HG03432 (cell line): ENCODE results near the gene MST1.

Experiments used
- ATAC-seq: cut with Tn5 transposase; IDR thresholded peaks from one replicate; pipeline ENCODE4 v1.9.1; 2021; ENCODE audit warnings: mild to moderate bottlenecking, moderate library complexity; ENCODE audit not compliant: unreplicated experiment

The MST1 gene

DNA sequence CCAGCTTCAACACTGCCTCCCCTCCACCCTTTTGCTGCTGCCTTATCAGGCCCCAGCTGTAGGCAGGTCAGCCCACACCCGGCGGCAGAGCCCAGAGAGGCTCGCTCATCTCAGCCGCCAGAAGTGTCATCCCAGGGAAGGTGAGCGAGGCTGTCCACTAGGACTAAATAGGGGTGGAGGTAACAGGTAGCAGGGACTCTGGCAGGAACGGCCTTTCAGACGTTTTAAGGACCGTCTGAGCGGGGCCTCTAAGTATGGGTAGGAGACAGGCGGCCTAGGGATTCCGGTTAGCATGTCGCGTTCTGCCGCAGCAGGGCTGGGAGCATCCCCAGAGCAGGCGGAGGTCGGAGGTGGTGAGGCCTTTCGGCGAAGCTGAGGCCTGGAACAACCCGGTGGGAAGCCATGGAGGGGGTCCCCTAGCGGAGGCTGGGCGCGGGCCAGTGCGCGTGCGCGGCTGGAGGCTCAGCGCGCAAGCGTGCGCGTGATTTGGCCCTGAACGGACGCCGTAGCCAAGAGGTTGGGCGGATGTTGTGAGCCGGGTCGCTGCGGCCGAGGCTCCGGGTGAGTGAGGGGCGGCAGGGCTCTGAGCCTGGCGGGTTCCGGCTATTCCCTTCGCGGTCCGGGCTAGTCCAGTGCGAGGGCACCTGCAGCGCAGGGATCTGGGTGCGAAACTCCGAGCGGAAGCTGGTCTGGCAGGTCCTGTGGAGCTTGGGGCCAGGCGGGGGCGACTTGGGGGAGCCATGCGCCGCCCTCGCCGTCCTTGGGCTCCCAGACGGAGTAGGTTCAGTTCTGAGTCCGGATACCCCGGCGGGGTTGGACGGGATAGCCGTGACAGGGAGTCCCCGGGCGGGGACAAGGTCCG, at the start of gene MST1, which contains the start of gene RNF123:
TSS of gene MST1 (minus strand) at position 429 of the 862 bp plus-strand sequence. CDS start 783 bp downstream, outside the sequence.
TSS of gene RNF123 (plus strand) at position 512 of the 862 bp plus-strand sequence. CDS start 1,609 bp downstream, outside the sequence.
- peak; percentile 67 for ATAC-seq

- no peak for ATAC-seq
These were observed 48.9 kb upstream of the MST1 start for GRCh38 chr3:49738067-49738713.

DNA sequence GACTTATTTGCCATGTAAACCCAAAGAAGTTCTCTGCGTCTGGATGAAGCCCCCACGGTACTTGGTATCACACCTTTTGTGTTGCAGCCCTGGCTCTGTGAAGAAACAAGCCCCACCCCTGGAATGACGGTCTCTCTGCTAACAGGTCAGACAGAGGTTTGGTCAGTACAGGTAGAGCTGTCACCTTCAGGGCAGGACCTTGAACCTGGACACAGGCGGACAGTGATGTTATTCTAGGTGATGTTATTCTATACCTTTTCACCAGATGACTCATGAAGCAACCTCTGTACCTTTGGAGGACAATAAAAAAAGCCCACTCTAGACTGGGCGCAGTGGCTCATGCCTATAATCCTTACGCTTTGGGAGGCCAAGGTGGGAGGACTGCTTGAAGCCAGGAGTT, 45.5 kb upstream of the MST1 start:
- ATAC-seq = no peak

- ATAC-seq = no peak
These were observed 44.3 kb upstream of the MST1 start for GRCh38 chr3:49733551-49733950.

GRCh38 chr3:49732597-49732996, 43.3 kb upstream of the MST1 start:
- no peak for ATAC-seq

GRCh38 chr3:49729966-49730609, 40.8 kb upstream of the MST1 start:
- no peak for ATAC-seq

- ATAC-seq = no peak
These were observed 38.7 kb upstream of the MST1 start for GRCh38 chr3:49727924-49728361.

DNA sequence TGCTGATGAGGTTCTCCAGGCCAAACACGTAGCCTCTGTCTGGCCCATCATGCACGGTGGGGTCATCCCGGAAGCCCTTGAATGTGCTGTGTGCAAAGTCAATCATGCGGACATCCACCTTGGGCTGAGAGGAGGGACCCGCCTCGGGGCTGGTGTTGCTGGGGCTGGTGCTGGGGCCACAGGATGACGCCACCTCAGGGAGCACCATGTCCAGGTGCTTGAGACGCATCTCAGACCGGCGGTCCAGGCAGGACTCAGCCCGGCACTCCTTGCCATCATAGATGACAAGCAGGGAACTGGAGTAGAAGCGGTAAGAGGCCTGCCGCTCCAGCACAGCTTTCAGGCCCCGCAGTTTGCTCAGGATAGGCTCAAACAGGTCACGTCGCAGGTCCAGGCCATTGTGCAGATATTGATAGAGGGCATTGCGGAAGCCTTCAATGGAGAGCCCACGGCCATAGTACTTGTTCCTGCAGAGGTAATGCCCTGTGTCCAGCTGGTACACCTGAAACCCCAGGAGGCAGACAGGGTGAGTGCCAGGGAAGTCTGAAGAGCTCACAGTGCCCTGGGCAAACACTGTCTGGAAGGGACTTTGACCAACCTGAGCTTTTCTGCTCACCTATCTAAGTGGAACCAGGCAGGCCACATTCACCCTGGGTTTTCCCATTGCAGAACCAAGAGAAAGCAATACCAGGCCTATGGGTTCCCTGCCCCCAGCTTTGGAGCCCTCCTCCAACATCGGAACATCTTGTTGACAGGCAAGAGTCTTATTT, 38.1 kb upstream of the MST1 start:
- ATAC-seq = no peak

DNA sequence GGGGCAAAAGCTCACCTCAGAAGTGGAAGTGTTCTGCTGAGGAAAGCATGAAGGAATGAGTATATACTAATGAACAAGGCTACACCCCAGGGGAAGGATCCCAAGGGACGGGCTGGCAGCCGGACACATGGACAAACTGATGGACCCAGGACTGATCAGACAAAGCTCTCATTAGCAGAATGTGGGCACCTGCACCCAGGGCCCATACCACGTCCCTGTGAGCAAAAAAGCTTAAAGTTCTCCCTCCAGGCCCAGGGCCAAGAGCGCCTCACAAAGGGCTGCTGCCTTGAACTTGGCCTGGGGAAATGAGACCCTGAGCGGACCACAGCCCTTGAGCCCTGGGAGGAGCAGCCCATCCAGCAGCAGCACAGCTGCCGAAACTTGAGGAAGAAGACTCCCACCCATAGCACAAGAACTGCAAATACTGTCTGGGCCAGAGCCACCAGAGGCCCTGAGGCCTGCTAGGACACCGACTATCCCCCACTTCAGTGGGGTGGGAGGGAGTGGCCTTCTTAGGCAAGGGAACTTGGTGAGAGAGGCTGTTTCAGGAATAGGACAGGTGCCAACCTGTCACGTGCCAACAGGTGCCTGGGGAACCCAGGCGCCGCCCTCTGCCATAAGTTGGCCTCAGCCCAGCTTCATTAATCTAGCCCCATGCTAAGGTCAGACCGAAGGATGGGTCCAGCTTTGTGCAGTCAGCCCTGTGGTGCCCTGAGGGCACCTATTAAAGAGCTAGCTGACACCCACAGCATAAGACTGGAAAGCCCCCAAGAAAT, 36.8 kb upstream of the MST1 start:
- no peak for ATAC-seq

GRCh38 chr3:49724586-49724985, 35.3 kb upstream of the MST1 start:
- no peak for ATAC-seq

DNA sequence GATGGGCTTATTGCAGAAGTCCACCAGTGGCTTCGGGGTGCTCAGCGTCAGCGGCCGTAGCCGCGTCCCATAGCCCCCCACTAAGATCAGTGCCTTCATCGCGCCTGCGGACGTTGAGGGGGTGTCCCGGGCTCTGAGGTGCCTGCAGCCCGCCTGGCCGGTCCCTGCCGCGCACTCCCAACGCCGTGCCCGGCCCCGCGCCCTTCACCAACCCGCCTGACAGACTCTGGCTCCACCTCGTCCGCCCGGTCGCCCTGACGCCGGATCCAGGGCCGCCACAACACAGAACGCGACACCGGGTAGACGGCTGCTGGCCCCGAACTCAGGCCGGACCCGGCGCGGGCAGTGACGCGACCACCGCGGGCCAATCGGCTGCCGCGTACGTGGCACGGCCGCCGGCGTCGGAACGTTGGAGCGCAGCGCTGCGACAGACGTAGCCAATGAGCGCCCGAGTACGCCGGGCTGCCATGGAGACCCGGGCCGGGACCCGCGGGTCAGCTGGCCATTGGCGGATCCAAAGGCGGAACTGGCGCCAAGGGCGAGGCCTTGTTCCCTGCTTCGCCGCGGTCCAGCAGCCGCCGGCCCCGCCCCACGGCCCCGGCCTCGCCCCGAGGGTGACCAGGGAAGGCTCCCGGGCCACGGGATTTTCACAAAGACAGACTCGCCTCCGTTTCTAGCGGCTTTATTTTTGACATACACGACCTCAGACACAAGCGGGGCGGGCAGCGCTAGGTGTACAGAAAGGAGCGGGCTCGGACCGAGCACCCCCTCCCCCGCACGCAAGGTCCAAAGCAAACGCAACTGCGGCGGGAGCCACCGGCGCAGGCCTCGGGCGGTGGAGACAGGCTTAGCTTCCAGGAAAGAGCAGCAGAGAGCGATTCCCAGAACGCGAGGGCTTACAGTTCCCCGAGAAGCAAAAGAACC, 34.6 kb upstream of the MST1 start, which contains the start of gene GMPPB:
TSS of gene GMPPB (minus strand) at position 324 of the 924 bp plus-strand sequence. CDS start at position 99, 225 bp downstream.
- peak; percentile 78 for ATAC-seq

GRCh38 chr3:49723296-49723627, 34.0 kb upstream of the MST1 start:
- ATAC-seq = no peak

GRCh38 chr3:49722896-49723295, 33.6 kb upstream of the MST1 start:
- ATAC-seq = no peak

GRCh38 chr3:49721896-49722781, 32.9 kb upstream of the MST1 start:
- no peak for ATAC-seq

DNA sequence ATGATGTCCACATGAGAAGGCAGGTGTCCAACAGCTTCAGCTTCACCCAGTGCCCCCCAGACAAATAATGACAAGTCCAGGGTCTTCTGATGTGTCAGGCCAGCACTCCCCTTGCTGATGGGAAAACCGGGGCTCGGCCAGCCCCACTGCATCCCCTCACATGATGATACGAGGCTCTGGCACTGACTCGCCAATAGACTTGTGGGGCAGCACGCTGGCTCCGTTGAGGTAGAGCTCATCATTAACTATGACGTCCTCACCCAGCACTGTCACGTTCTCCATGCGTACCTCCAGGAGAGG, 32.3 kb upstream of the MST1 start:
- no peak for ATAC-seq

GRCh38 chr3:49720855-49721595, 31.8 kb upstream of the MST1 start:
- ATAC-seq = no peak

- ATAC-seq = peak; percentile 50
These were observed 30.1 kb upstream of the MST1 start, which contains the start of gene AMIGO3 for GRCh38 chr3:49719214-49719884. TSS of gene AMIGO3 (minus strand) at chr3:49719684. CDS start at chr3:49719465, 219 bp downstream.
